GM12878 (cell line): ENCODE data around the gene ATP13A2. TPM values are rescaled to one million over a fixed set of nuclear protein-coding genes. Genes with fewer than 3 reads are reported as not detected.

Source experiments
- ATAC-seq: fragments of 200-7000 bp; cut with Tn5 transposase; 3 replicates; pipeline ENCODE4 v1.9.1; 2020; ENCODE audit warnings: mild to moderate bottlenecking, moderate library complexity
- BruUV-seq: library from RNA; stranded (reverse); fragments of 400-500 nt; replicated peaks from 2 replicates; lab custom pipeline; 2021; lab: Mats Ljungman, UMichigan
- CTCF ChIA-PET: fragments of 300-600 bp; sonication (Branson Sonifier 250); formaldehyde crosslinking; extraction: SDS; loops from one replicate; lab custom pipeline; 2021; ENCODE audit warnings: inconsistent platforms; lab: Yijun Ruan, JAX
- POLR2A ChIA-PET: fragments of 350-600 bp; formaldehyde crosslinking; extraction: SDS; loops from one replicate; lab custom pipeline; 2021; ENCODE audit warnings: inconsistent platforms; lab: Charles Lee
- RAD21 ChIA-PET: fragments of 300-600 bp; sonication (Branson Sonifier 250); formaldehyde crosslinking; loops from one replicate; lab custom pipeline; 2023; ENCODE audit warnings: antibody characterized with exemption; ENCODE audit not compliant: unreplicated experiment; lab: Charles Lee
- SMC1A ChIA-PET: fragments of 300-600 bp; sonication (Branson Sonifier 250); formaldehyde crosslinking; loops from one replicate; lab custom pipeline; 2023; ENCODE audit not compliant: unreplicated experiment, uncharacterized antibody; lab: Charles Lee
- DNase-seq: peaks from one replicate; pipeline ENCODE4 v3.0.0-alpha.2; 2011; ENCODE audit warnings: low read depth, low spot score
- FAIRE-seq: peaks from 3 replicates; lab custom pipeline; 2011; peaks lifted over from hg19 to GRCh38; lab: Jason Lieb, UNC
- H2AFZ ChIP-seq: 2 replicates; pipeline ENCODE4 v1.6.0; 2011; ENCODE audit warnings: low read depth, low read length, control low read depth; ENCODE audit not compliant: control insufficient read depth
- H3K27ac ChIP-seq: 2 replicates; pipeline ENCODE4 v1.5.1; 2011; ENCODE audit warnings: control low read depth; ENCODE audit not compliant: control insufficient read depth, insufficient read depth
- H3K27me3 ChIP-seq, 2 experiments: replicated peaks in 1 of 2; 2 replicates each; pipeline versions ENCODE4 v1.6.0 to v1.6.1; 2011; ENCODE audit warnings: low read length in 1 of 2; ENCODE audit not compliant: control insufficient read depth in 2 of 2, insufficient read depth in 2 of 2
- H3K36me3 ChIP-seq, 2 experiments: 2 replicates each; pipeline ENCODE4 v1.5.1; 2011; ENCODE audit warnings: low read length in 1 of 2; ENCODE audit not compliant: control insufficient read depth in 2 of 2, insufficient read depth in 2 of 2
- H3K4me1 ChIP-seq: 2 replicates; pipeline ENCODE4 v1.6.1; 2011; ENCODE audit warnings: mild to moderate bottlenecking, low read length, moderate library complexity, mixed read lengths; ENCODE audit not compliant: control insufficient read depth, insufficient read depth
- H3K4me2 ChIP-seq: 2 replicates; pipeline ENCODE4 v1.6.0; 2011; ENCODE audit warnings: control low read depth; ENCODE audit not compliant: control insufficient read depth, insufficient read depth
- H3K4me3 ChIP-seq: fragments of 200-600 bp; sonication (generic); 2 replicates; pipeline ENCODE4 v1.5.1; 2016
- H3K79me2 ChIP-seq: 2 replicates; pipeline ENCODE4 v1.6.0; 2011; ENCODE audit warnings: low read length; ENCODE audit not compliant: control insufficient read depth, insufficient read depth
- H3K9ac ChIP-seq: 2 replicates; pipeline ENCODE4 v1.8.0; 2011; ENCODE audit warnings: low read length, control low read depth, mixed read lengths; ENCODE audit not compliant: control insufficient read depth, insufficient read depth
- H3K9me3 ChIP-seq: replicated peaks from 3 replicates; pipeline ENCODE4 v1.5.1; 2011; ENCODE audit warnings: mild to moderate bottlenecking, low read length; ENCODE audit not compliant: control insufficient read depth, insufficient read depth
- H4K20me1 ChIP-seq: 2 replicates; pipeline ENCODE4 v1.6.0; 2011; ENCODE audit not compliant: control insufficient read depth, insufficient read depth
- DPF2 ChIP-seq: fragments of 450-650 bp; IDR thresholded peaks from 2 replicates; pipeline ENCODE4 v1.6.1; 2017; ENCODE audit warnings: mild to moderate bottlenecking
- EZH2 ChIP-seq: IDR thresholded peaks from 2 replicates; pipeline ENCODE4 v1.6.1; 2012; ENCODE audit warnings: low read depth, mild to moderate bottlenecking, control low read depth, inconsistent platforms, low read length, borderline replicate concordance; ENCODE audit not compliant: control insufficient read depth
- FOS ChIP-seq: IDR thresholded peaks from 3 replicates; pipeline ENCODE4 v1.6.1; 2011; ENCODE audit warnings: borderline replicate concordance; ENCODE audit not compliant: insufficient read length; ENCODE audit errors: extremely low read depth
- HDAC6 ChIP-seq: fragments of 200-600 bp; sonication (generic); IDR thresholded peaks from one replicate; pipeline ENCODE4 v1.8.0; 2017; ENCODE audit warnings: antibody characterized with exemption; ENCODE audit not compliant: unreplicated experiment
- NR2C1 ChIP-seq: fragments of 450-650 bp; IDR thresholded peaks from 2 replicates; pipeline ENCODE4 v1.6.1; 2017; ENCODE audit warnings: antibody characterized with exemption, mild to moderate bottlenecking, moderate library complexity
- NRF1 ChIP-seq: conservative IDR thresholded peaks from 2 replicates; pipeline ENCODE4 v1.6.1; 2011; ENCODE audit warnings: mild to moderate bottlenecking, low read depth, low read length, improper control_type of control experiment
- RAD51 ChIP-seq: fragments of 450-650 bp; IDR thresholded peaks from 2 replicates; pipeline ENCODE4 v1.6.1; 2016; ENCODE audit warnings: moderate library complexity, mild to moderate bottlenecking, inconsistent platforms
- RCOR1 ChIP-seq: conservative IDR thresholded peaks from 2 replicates; pipeline ENCODE4 v1.6.1; 2012; ENCODE audit warnings: low read depth, low read length, improper control_type of control experiment
- RELA ChIP-seq: fragments of 450-650 bp; IDR thresholded peaks from 2 replicates; pipeline ENCODE4 v1.8.0; 2014; ENCODE audit warnings: borderline replicate concordance; ENCODE audit not compliant: partially characterized antibody
- STAT1 ChIP-seq: fragments of 450-650 bp; conservative IDR thresholded peaks from 2 replicates; pipeline ENCODE4 v1.6.1; 2014; ENCODE audit warnings: antibody characterized with exemption, mild to moderate bottlenecking
- STAT3 ChIP-seq: IDR thresholded peaks from 2 replicates; pipeline ENCODE4 v1.6.1; 2011; ENCODE audit warnings: low read depth, low read length, improper control_type of control experiment
- SUPT20H ChIP-seq: IDR thresholded peaks from 2 replicates; pipeline ENCODE4 v1.6.1; 2011; ENCODE audit warnings: low read depth, mild to moderate bottlenecking, low read length, moderate library complexity, borderline replicate concordance; ENCODE audit not compliant: control insufficient read depth
- ZNF622 ChIP-seq: fragments of 450-650 bp; IDR thresholded peaks from 2 replicates; pipeline ENCODE4 v1.6.1; 2017; ENCODE audit warnings: mild to moderate bottlenecking, inconsistent platforms
- WGBS: methylation state at CpG from one replicate; pipeline ENCODE4 v1.1.6; 2016; ENCODE audit warnings: low lambda C conversion rate; ENCODE audit not compliant: insufficient replicate concordance, insufficient coverage; ENCODE audit errors: missing lambda C conversion rate; 5-methylcytosine and 5-hydroxymethylcytosine counted together
- in situ Hi-C: fragments of 300-500 bp; cut with MboI; formaldehyde crosslinking; loops from 9 replicates; pipeline ENCODE4 v1.14.3; 2018; ENCODE audit warnings: mixed read lengths
- intact Hi-C: fragments of 100-400 bp; cut with micrococcal nuclease; formaldehyde crosslinking; loops from one replicate; pipeline ENCODE4 v1.14.2; 2022; ENCODE audit not compliant: unreplicated experiment
- polyA plus RNA-seq, 11 experiments: library from polyadenylated mRNA; depleted of rRNA in 4 of 11; unstranded in 6 of 11; stranded (reverse) in 5 of 11; fragments of >200 nt; fragmentation: Nextera tagmentation in 4 of 11; fragmentation: Illumina TruSeq in 1 of 11; extraction: Ambion mirVana in 4 of 11; extraction: Trizol in 1 of 11; gene quantifications; 1 replicate in 1 of 11; 2 replicates in 10 of 11; pipeline versions ENCODE4 v1.2.1 to v1.2.3, GENCODE V29; 2011 to 2016; ENCODE audit warnings: inconsistent platforms in 2 of 11, missing spikeins in 2 of 11, low read depth in 1 of 11
- total RNA-seq, 4 experiments: library from RNA; depleted of rRNA in 3 of 4; stranded (reverse); fragments of >200 nt in 3 of 4; fragmentation: Illumina TruSeq in 1 of 4; extraction: Trizol in 1 of 4; gene quantifications; 2 replicates each; pipeline versions ENCODE4 v1.2.1 to v1.2.3, GENCODE V29; 2013 to 2021
- TF ChIP-seq, protein P1 (sequence below): IDR thresholded peaks from 2 replicates; pipeline ENCODE4 v1.6.1; 2012; ENCODE audit warnings: low read length, inconsistent platforms
- TF ChIP-seq, protein P2 (sequence below): fragments of 450-650 bp; IDR thresholded peaks from 2 replicates; pipeline ENCODE4 v1.6.1; 2016; ENCODE audit warnings: mild to moderate bottlenecking
- TF ChIP-seq, protein P3 (sequence below): fragments of 450-650 bp; IDR thresholded peaks from 2 replicates; pipeline ENCODE4 v1.6.1; 2016; ENCODE audit warnings: mild to moderate bottlenecking, moderate library complexity, borderline replicate concordance

ATP13A2 gene
- total and polyA plus RNA-seq, 10 of the 15 experiments (the other 5 are each of a cell fraction or from before 2014, with no cell fraction given) = 0.24 to 30.5 (median 8.0) TPM

DNA sequence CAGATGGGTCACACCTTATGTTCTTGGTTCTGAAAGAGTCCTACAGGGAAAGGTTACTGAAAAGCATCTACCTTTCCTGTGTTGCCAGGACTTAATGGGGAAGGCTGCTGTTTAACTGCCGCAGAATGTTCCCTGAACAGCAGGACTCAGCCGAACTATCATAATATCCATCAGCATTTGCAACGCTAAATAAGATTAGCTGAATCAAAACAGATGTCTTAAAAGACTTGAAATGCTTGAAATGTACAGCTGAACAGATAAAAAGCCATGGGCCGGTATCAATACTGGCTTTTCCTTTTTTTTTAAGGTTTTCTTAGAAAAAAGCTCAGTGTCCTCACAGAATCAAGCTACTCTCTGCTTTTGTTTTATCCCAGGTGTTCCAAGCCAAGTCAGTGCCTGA lies 19.7 kb upstream of the ATP13A2 start:
- Histone ChIP-seq H3K27ac (no peak overlapping the region), H3K9me3 (no peaks in the 10 kb centered on the region), H3K4me3 (no peak overlapping the region), H3K4me1 (no peaks in the 10 kb centered on the region), H3K4me2 (no peak overlapping the region), H3K36me3 (peaks cover 10 to 42% of the 10 kb centered on the region in 2 experiments), H2AFZ (no peak overlapping the region), H3K79me2 (no peaks in the 10 kb centered on the region), H3K9ac (no peak overlapping the region), H3K27me3 (no peaks in the 10 kb centered on the region), H4K20me1 (no peaks in the 10 kb centered on the region)
- in situ Hi-C loops = no loop called here
- ChIA-PET RAD21 (no interaction called here), POLR2A (interaction anchor here (0.5 kb wide), 1 partner anchor 316 kb away, joined by 6 read pairs; no protein-coding TSS in a partner anchor), SMC1A (no interaction called here), CTCF (interaction anchor here (0.8 to 1.2 kb wide), 2 partner anchors 17 to 71 kb away, joined by 3 to 4 read pairs; no protein-coding TSS in a partner anchor)
- FAIRE-seq (no peak), ATAC-seq (no peak), DNase-seq (no peak)
- intact Hi-C loops = no loop called here
- WGBS = 100% methylated on average over 4 of the region's 4 CpGs
- no peak for TF ChIP-seq RCOR1
- TF ChIP-seq ZNF622 = no peak
- no peak for TF ChIP-seq DPF2
- no peak for TF ChIP-seq RELA
- TF ChIP-seq RAD51 = no peak
- TF ChIP-seq, protein P1, sequence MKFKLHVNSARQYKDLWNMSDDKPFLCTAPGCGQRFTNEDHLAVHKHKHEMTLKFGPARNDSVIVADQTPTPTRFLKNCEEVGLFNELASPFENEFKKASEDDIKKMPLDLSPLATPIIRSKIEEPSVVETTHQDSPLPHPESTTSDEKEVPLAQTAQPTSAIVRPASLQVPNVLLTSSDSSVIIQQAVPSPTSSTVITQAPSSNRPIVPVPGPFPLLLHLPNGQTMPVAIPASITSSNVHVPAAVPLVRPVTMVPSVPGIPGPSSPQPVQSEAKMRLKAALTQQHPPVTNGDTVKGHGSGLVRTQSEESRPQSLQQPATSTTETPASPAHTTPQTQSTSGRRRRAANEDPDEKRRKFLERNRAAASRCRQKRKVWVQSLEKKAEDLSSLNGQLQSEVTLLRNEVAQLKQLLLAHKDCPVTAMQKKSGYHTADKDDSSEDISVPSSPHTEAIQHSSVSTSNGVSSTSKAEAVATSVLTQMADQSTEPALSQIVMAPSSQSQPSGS = no peak
- TF ChIP-seq NRF1 = no peak
- TF ChIP-seq HDAC6 = no peak
- TF ChIP-seq SUPT20H = no peak
- no peak for TF ChIP-seq EZH2
- TF ChIP-seq, protein P2, sequence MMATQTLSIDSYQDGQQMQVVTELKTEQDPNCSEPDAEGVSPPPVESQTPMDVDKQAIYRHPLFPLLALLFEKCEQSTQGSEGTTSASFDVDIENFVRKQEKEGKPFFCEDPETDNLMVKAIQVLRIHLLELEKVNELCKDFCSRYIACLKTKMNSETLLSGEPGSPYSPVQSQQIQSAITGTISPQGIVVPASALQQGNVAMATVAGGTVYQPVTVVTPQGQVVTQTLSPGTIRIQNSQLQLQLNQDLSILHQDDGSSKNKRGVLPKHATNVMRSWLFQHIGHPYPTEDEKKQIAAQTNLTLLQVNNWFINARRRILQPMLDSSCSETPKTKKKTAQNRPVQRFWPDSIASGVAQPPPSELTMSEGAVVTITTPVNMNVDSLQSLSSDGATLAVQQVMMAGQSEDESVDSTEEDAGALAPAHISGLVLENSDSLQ = no peak
- TF ChIP-seq FOS = no peak
- TF ChIP-seq, protein P3, sequence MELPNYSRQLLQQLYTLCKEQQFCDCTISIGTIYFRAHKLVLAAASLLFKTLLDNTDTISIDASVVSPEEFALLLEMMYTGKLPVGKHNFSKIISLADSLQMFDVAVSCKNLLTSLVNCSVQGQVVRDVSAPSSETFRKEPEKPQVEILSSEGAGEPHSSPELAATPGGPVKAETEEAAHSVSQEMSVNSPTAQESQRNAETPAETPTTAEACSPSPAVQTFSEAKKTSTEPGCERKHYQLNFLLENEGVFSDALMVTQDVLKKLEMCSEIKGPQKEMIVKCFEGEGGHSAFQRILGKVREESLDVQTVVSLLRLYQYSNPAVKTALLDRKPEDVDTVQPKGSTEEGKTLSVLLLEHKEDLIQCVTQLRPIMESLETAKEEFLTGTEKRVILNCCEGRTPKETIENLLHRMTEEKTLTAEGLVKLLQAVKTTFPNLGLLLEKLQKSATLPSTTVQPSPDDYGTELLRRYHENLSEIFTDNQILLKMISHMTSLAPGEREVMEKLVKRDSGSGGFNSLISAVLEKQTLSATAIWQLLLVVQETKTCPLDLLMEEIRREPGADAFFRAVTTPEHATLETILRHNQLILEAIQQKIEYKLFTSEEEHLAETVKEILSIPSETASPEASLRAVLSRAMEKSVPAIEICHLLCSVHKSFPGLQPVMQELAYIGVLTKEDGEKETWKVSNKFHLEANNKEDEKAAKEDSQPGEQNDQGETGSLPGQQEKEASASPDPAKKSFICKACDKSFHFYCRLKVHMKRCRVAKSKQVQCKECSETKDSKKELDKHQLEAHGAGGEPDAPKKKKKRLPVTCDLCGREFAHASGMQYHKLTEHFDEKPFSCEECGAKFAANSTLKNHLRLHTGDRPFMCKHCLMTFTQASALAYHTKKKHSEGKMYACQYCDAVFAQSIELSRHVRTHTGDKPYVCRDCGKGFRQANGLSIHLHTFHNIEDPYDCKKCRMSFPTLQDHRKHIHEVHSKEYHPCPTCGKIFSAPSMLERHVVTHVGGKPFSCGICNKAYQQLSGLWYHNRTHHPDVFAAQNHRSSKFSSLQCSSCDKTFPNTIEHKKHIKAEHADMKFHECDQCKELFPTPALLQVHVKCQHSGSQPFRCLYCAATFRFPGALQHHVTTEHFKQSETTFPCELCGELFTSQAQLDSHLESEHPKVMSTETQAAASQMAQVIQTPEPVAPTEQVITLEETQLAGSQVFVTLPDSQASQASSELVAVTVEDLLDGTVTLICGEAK = no peak
- no peak for TF ChIP-seq STAT3
- no peak for TF ChIP-seq STAT1
- no peak for TF ChIP-seq NR2C1
- BruUV-seq = no TSS peak
